ENCODE measurements around the gene ULK1.

The ULK1 gene

DNA sequence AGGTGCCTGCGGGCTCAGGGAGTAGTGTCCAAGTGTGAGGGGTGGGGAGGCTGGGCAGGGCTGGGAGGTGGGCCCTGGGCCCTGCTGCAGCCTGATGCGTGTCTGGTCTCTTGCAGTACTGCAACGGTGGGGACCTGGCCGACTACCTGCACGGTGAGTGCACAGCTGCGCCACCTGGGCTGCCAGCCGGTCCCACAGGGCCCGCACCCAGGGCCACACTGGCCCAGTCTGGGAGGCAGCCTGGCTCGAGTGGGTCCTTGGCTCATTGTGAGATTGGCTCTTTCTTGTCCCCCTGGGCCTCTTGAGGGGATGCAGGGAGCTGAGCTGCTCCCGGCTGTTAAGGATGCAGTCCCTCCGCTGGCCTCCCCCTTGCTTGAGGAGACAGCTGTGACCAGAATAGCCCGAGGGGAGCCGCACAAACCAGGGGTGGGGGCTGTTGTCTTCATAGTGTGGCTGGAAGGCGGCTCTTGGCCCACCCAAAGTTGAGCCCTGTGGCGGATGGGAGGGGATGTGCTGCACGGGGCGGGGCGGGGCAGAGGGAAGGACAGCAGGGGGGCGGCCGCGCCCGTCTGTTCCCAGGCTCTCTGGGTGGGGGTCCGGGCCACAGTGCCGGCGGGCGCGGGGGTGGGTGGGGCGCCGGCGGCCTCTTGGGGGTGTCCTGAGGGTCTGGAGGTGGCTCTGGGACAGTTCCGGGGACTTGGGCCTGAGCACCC lies 13.1 kb downstream of the ULK1 start:
- in situ Hi-C loops (cut with MboI; ENCODE audit: low sequenced_read_pairs) = no loop called here

DNA sequence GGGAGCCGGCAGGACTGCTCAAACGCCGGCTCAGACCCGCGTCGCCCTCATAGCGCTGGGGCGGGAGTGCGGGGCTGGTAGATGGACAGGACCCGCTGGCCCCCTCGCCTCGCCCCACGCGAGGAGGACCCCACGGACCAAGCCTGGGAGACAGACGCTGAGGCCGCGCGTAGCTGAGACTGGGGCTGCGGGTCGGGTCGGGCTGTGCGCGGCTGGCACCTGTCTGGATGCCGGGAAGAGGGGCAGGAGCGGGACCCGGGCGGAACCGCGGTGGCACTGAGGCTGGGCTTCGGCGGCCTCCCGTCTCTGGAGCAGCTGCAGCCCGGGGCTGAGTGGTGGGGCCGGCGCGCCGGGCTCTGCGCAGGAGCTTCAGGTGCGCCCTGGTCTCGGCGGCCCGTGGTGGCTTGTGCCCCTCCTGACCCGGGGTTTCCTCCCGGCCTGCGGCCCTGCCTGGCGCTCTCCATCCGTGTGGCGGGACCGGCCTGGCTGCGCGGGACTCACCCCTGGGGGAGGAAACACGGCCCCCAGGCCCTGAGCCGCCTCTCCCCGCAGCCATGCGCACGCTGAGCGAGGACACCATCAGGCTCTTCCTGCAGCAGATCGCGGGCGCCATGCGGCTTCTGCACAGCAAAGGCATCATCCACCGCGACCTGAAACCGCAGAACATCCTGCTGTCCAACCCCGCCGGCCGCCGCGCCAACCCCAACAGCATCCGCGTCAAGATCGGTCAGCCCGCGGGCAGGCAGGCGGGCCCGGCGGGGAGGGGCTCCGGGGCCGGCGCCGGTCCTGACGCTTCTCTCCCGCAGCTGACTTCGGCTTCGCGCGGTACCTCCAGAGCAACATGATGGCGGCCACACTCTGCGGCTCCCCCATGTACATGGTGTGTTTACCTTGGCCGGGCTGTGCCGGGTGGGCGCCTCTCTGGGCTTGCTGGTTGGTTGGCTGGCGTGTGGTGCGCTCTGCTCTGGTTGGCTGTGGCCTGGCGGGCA lies 14.0 kb downstream of the ULK1 start:
- in situ Hi-C loops (cut with MboI; ENCODE audit: low sequenced_read_pairs) = no loop called here

DNA sequence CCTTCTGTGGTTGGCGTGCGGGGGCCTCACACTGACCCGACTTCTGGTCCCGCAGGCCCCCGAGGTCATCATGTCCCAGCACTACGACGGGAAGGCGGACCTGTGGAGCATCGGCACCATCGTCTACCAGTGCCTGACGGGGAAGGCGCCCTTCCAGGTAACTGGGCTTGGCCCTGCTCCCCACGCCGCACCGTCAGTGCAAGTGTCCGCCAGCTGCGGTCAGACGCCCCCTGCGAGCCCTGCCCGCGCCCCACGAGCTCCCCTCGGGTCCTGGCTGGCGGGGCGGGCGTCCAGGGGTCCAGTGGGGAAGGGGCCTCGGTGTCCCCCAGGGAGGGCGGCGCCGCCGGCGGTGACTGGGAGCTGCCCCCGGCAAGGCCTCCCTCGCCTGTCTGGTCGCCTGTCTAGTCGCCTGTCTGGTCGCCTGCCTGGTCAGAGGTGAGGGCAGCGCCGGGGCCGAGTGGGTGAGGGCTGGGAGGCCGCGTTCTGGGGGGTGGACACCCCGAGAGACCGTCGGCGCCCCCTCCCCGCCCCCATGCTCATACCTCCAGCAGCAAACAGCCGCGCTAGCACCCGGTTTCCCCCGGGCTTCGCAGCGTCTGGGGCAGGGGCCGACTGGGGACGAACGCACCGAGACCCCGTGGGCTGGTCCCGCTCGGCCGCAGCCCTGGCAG lies 14.8 kb downstream of the ULK1 start:
- in situ Hi-C loops (cut with MboI; ENCODE audit: low sequenced_read_pairs) = no loop called here

DNA sequence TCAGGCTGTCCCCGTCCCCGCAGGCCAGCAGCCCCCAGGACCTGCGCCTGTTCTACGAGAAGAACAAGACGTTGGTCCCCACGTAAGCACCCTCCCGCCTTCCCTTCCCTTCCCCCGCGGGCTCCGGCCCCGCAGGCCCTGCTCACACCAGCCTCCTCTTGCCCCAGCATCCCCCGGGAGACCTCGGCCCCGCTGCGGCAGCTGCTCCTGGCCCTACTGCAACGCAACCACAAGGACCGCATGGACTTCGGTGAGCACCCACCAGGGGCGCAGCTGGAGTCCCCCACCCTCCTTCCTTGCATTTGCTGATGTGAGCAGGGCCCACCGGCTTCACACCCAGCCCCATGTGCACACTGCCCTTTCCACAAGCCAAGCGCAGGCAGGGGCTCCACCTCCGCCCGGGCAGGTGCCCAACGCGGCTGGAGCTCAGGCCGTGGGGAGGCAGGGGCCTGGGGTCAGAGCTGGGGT lies 15.4 kb downstream of the ULK1 start:
- in situ Hi-C loops (cut with MboI; ENCODE audit: low sequenced_read_pairs) = no loop called here

DNA sequence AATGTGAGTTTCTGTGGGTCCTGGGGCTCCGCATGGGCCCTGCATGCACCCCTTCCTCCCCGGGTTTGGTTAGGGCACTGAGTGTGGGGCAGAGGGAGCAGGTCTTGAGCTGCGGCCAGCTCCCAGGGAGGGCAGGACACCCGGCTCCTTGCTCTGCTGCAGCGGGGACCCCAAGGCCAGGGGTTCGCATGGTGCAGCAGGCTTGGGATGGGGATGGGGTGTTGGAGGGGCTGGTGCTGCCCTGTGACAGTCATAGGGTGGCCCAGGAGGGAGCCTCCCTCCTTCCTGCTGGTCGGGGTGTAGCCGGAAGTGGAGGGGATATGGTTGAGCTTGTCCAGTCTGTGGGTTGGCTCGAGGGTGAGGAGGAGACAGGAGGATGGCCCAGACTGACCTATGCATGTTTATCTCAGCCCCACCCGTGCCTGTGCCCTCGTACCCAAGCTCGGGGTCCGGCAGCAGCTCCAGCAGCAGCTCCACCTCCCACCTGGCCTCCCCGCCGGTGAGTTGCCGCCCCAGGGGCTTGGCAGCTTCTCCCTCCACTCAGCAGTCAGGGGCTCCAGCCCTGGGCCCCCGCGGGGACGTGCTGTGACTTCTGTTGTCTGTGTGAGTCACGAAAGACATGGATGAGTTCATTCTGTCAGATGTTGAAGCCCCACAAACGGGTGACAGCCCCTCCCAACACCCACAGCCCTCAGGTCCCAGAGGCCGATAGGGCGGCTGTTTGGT lies 16.0 kb downstream of the ULK1 start:
- in situ Hi-C loops (cut with MboI; ENCODE audit: low sequenced_read_pairs) = no loop called here

DNA sequence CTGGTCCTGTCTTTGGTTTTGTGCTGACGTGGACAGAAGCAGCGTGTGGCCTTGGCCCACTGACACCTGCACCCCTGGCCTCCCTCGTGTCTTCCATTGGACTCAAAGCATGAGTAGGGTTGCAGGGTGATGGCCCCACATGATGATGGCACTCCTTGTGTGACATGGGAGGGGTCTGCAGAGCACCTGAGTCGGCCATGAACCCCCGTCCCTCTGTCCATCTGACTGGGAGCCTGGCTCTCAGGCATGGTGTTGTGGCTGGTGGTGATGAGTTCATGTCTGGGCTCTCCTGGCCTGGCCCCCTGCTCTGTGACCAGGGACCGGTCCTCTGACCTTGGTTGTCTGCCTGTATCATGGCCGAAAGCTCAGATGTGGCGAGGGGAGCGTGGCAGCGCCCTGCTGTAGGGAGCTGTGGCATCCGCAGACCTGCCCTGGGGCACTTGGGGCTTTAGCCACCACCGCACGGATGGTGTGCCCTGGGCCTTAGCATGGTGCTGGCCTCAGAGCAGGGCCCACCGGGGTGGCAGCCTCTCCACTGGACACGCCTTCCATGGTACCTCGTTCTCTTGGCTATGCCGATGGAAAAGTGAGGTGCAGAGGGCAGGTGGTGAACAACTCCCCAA lies 16.7 kb downstream of the ULK1 start:
- in situ Hi-C loops (cut with MboI; ENCODE audit: low sequenced_read_pairs) = no loop called here

DNA sequence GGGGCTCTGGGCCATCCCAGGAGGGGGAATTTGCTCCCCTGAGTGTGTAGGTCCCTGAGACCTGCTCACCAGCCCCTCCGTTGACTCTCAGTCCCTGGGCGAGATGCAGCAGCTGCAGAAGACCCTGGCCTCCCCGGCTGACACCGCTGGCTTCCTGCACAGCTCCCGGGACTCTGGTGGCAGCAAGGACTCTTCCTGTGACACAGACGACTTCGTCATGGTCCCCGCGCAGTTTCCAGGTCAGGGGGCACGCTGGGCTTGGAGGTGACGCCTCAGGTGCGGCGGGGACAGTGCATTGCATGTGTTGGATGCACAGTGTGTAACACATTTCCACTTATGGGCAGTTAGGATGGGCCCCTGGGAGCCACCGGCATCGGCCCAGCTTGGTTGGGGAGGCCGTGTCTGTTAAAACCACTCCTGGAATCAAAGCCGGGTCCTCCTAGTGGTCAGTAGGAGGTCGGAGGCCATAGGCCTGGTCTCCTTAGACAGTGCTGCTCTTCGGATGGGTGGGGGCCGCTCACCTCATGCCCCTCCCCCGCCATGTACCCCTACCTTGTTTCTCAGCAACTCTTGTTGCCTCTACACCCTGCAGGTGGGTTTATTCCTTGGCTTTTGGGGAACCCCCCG lies 17.5 kb downstream of the ULK1 start:
- in situ Hi-C loops (cut with MboI; ENCODE audit: low sequenced_read_pairs) = no loop called here

DNA sequence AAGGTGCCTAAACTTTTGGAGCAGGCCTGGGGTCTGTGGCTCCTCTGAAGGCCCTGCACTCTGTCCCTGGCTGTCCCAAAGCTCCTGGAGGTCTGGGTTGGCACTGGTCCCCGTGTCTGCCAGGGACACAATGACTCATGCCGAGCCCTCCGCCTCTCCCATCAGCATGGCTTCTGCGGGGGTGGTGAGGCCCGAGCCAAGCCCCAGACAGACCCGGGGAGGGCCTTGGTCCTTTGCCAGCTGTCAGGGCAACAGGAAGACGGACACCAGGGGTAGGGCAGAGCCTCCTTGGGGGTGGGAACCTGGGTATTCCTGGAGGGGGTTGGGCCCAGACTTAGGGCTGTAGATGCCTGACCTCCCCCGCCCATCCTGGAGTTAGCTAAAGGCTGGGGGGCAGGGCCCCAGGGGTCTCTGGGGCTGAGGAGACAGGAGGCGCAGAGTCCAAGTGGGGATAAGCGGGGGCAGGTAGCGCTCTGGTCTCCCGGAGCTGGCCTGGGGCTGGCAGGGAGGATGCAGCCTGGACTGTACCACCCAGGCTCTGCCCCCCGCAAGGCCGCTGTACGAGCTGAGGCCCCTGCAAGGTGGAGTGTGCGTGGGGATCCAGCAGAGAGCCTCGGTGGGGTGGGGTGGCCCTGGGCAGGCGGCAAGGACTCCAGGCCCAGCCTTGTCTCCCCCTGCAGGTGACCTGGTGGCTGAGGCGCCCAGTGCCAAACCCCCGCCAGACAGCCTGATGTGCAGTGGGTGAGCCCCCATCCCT lies 18.3 kb downstream of the ULK1 start:
- in situ Hi-C loops (cut with MboI; ENCODE audit: low sequenced_read_pairs) = no loop called here

DNA sequence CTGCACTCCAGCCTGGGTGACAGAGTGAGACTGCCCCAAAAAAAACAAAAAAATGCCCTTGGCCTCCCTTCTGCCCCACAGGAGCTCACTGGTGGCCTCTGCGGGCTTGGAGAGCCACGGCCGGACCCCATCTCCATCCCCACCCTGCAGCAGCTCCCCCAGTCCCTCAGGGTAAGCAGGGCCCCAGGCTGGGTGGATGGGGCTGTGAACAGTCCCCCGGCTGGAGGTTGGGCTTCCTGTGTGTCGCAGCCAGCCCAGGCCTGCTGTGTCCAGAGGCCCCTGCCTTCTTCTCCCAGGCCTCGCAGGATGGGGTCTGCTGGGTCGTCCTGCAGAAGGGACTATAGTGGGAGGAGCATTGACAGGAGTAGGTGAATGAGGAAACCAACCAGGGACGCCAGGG lies 19.2 kb downstream of the ULK1 start:
- in situ Hi-C loops (cut with MboI; ENCODE audit: low sequenced_read_pairs) = no loop called here

DNA sequence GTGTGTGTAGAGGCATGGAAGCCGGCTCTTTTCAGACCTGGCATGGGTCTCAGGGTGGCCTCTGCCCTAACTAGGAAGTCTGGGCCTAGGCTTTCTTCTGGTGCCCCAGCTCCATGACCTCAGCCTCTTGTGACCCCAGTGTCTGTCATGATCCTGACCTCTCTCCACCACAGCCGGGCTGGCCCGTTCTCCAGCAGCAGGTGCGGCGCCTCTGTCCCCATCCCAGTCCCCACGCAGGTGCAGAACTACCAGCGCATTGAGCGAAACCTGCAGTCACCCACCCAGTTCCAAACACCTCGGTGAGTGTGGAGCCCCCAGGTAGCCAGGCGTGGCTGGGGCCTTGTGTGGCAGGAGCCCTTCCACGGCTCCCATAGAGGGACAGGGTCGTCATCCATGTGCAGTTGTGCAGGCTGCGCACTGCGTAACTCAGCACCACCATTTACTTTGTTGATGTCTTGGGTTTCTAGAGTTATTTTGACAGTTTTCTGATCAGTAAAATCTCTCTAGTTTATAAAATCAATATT lies 19.8 kb downstream of the ULK1 start:
- in situ Hi-C loops (cut with MboI; ENCODE audit: low sequenced_read_pairs) = no loop called here

DNA sequence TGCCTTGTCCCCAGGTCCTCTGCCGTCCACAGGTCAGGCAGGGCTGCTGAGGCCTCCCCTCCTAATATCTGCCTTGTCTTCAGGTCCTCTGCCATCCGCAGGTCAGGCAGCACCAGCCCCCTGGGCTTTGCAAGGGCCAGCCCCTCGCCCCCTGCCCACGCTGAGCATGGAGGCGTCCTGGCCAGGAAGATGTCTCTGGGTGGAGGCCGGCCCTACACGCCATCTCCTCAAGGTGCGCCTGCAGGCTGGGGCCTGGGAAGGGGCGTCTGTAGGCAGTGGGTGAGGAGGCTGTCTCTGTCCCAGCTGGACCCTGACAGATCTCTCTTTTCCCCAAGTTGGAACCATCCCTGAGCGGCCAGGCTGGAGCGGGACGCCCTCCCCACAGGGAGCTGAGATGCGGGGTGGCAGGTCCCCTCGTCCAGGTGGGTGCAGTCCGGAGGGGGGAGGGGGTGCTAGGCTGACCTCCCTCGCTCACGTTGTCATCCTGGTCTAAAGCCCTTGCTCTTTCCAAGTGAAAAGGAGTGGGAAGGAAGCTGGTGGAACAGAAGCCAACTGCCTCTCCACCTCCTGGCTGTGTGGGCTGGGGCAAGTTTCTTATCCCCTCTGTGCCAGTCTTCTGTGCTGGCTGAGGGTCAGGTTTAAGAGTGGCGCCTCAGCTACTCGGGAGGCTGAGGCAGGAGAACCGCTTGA lies 20.7 kb downstream of the ULK1 start:
- in situ Hi-C loops (cut with MboI; ENCODE audit: low sequenced_read_pairs) = no loop called here

DNA sequence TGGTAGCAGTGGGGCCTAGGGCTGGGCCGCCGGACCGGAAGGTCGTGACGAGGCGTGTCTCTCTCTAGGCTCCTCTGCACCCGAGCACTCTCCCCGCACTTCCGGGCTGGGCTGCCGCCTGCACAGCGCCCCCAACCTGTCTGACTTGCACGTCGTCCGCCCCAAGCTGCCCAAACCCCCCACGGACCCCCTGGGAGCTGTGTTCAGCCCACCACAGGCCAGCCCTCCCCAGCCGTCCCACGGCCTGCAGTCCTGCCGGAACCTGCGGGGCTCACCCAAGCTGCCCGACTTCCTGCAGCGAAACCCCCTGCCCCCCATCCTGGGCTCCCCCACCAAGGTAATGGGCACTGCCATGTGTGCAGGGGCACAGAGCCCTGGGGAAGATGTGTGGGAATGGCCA lies 21.4 kb downstream of the ULK1 start:
- in situ Hi-C loops (cut with MboI; ENCODE audit: low sequenced_read_pairs) = no loop called here

DNA sequence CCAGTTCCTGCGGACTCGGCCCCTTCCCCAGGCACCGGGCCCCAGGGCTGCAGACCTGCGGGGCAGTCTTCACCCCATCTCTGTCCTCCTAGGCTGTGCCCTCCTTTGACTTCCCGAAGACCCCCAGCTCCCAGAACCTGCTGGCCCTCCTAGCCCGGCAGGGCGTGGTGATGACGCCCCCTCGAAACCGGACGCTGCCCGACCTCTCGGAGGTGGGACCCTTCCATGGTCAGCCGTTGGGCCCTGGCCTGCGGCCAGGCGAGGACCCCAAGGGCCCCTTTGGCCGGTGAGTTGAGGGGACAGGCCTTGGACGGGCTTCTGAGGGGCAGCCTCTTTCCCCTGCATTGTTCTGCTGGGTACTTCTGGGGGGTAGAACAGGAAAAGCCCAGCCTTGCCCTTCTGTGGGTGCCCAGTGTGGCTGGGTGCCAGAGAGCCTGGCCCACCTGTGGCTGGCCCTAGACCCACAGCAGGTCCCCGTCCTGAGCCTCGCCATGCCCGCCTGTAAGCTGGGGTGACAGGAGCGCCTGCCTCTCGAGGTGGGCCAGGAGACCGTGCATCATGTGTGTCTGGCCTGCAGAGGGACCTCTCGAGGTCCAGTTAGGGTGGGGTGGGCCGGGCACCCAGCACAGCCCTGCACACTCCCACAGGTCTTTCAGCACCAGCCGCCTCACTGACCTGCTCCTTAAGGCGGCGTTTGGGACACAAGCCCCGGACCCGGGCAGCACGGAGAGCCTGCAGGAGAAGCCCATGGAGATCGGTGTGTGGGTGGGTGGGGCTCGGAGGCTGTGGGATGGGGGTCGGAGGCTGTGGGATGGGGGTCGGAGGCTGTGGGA lies 22.1 kb downstream of the ULK1 start:
- in situ Hi-C loops (cut with MboI; ENCODE audit: low sequenced_read_pairs) = no loop called here

DNA sequence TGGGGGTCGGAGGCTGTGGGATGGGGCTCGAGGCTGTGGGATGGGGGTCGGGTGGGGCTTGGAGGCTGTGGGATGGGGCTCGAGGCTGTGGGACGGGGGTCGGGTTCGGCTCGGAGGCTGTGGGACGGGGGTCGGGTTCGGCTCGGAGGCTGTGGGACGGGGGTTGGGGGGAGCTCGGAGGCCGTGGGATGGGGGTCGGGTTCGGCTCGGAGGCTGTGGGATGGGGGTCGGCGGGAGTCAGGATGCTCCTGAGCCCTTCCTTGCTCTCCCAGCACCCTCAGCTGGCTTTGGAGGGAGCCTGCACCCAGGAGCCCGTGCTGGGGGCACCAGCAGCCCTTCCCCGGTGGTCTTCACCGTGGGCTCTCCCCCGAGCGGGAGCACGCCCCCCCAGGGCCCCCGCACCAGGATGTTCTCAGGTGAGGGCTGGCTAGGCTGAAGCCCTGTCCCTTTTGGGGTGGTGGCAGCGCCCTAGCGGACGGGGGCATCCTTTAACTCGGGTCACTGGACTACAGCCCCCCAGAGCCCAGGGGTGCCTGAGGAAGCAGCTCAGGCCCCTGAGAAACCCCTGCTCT lies 22.8 kb downstream of the ULK1 start:
- in situ Hi-C loops (cut with MboI; ENCODE audit: low sequenced_read_pairs) = no loop called here

DNA sequence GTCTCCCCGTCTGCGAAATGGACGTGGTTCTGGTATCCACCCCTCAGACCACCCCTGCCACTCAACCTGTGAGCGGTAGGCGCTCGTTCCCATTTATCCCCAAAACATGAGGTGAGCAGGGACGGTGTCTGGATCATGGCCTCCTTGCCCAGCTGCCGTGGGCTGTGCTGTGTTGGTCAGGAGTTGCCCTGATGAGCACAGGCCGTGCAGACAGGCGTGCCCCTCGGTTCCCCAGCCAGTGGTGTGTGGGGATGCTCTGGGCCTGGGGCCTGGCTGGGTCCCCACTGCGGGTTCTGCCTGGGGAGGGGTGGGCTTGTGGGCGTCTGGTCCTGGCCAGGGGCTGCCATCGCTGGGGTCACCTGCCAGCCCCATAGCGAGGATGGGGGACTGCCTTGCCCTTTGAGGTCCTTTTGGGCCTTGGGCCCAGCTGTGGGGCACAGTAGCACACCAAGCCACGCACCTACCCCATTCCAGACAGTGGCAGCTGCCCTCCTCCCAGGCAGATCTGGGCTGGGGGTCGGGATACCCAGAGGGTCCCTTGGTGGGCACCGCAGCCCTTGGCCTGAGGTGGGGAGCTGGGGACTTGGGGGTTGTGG lies 23.4 kb downstream of the ULK1 start:
- in situ Hi-C loops (cut with MboI; ENCODE audit: low sequenced_read_pairs) = no loop called here

DNA sequence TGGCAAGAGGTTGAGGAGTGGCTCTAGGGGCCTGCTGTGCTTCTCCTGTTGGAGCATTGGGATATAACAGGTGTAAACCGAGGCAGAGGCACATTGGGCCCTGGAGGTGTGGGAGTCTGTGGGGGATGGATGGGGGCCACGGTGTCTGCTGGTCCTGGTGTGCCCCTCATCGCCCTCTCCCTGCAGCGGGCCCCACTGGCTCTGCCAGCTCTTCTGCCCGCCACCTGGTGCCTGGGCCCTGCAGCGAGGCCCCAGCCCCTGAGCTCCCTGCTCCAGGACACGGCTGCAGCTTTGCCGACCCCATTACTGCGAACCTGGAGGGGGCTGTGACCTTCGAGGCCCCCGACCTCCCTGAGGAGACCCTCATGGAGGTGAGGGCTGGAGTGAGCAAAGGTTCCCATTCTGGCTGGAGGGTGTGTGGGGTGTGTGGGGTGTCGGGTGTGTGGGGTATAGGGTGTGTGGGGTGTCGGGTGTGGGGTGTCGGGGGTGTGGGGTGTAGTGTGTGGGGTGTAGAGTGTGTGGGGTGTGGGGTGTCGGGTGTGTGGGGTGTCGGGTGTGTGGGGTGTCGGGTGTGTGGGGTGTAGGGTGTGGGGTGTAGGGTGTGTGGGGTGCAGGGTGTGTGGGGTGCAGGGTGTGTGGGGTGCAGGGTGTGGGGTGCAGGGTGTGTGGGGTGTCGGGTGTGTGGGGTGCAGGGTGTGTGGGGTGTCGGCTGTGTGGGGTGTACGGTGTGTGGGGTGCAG lies 24.1 kb downstream of the ULK1 start:
- in situ Hi-C loops (cut with MboI; ENCODE audit: low sequenced_read_pairs) = no loop called here
